H9 (cell line): Measurements from ENCODE around the gene SEMA3C. TPM values are rescaled to one million over a fixed set of nuclear protein-coding genes. Genes with fewer than 3 reads are reported as not detected.

ENCODE experiments used
- DNase-seq: peaks from one replicate; pipeline ENCODE4 v3.0.0-alpha.2; 2017
- H2AFZ ChIP-seq: one replicate; pipeline ENCODE4 v1.6.1; 2013; ENCODE audit warnings: mild to moderate bottlenecking, low read length, control low read depth, moderate library complexity
- H2AK5ac ChIP-seq: 2 replicates; pipeline ENCODE4 v1.6.1; 2013; ENCODE audit warnings: low read length, control low read depth, mixed read lengths; ENCODE audit not compliant: insufficient read length
- H2BK120ac ChIP-seq: one replicate; pipeline ENCODE4 v1.6.1; 2013; ENCODE audit warnings: low read depth, mild to moderate bottlenecking, low read length, control low read depth, inconsistent platforms; ENCODE audit not compliant: poor library complexity, severe bottlenecking
- H2BK12ac ChIP-seq: 2 replicates; pipeline ENCODE4 v1.6.1; 2013; ENCODE audit warnings: low read length, control low read depth, mixed read lengths, low read depth; ENCODE audit not compliant: insufficient read length
- H2BK15ac ChIP-seq: 2 replicates; pipeline ENCODE4 v1.6.1; 2013; ENCODE audit warnings: low read depth, low read length, control low read depth
- H2BK20ac ChIP-seq: one replicate; pipeline ENCODE4 v1.6.1; 2013; ENCODE audit warnings: low read depth, mild to moderate bottlenecking, low read length, control low read depth, inconsistent platforms; ENCODE audit not compliant: poor library complexity, severe bottlenecking
- H2BK5ac ChIP-seq: 2 replicates; pipeline ENCODE4 v1.6.1; 2013; ENCODE audit warnings: low read length, control low read depth, mixed read lengths; ENCODE audit not compliant: insufficient read length
- H3K14ac ChIP-seq: 2 replicates; pipeline ENCODE4 v1.6.1; 2013; ENCODE audit warnings: low read length, control low read depth; ENCODE audit not compliant: insufficient read depth
- H3K18ac ChIP-seq: 2 replicates; pipeline ENCODE4 v1.6.1; 2013; ENCODE audit warnings: low read depth, mild to moderate bottlenecking, mixed read lengths, low read length, control low read depth; ENCODE audit not compliant: insufficient read length
- H3K23ac ChIP-seq: 2 replicates; pipeline ENCODE4 v1.6.1; 2013; ENCODE audit warnings: low read length, control low read depth, mixed read lengths, low read depth; ENCODE audit not compliant: insufficient read length
- H3K23me2 ChIP-seq: 2 replicates; pipeline ENCODE4 v1.6.1; 2013; ENCODE audit warnings: low read depth, mild to moderate bottlenecking, mixed read lengths, low read length, control low read depth; ENCODE audit not compliant: insufficient read length, poor library complexity, severe bottlenecking
- H3K27ac ChIP-seq: 2 replicates; pipeline ENCODE4 v1.5.1; 2013; ENCODE audit warnings: low read length, control low read depth, mixed read lengths, low read depth; ENCODE audit not compliant: insufficient read length
- H3K27me3 ChIP-seq: 2 replicates; pipeline ENCODE4 v1.6.1; 2013; ENCODE audit warnings: low read length, control low read depth, inconsistent platforms; ENCODE audit not compliant: insufficient read depth
- H3K4ac ChIP-seq: 2 replicates; pipeline ENCODE4 v1.6.1; 2013; ENCODE audit warnings: low read depth, mild to moderate bottlenecking, control low read depth, inconsistent platforms, low read length, moderate library complexity
- H3K4me1 ChIP-seq: 2 replicates; pipeline ENCODE4 v1.6.1; 2013; ENCODE audit warnings: low read length, control low read depth, inconsistent platforms; ENCODE audit not compliant: insufficient read depth
- H3K4me2 ChIP-seq: 2 replicates; pipeline ENCODE4 v1.6.1; 2013; ENCODE audit warnings: low read length, control low read depth, mixed read lengths; ENCODE audit not compliant: insufficient read length, insufficient read depth
- H3K56ac ChIP-seq: 2 replicates; pipeline ENCODE4 v1.6.1; 2013; ENCODE audit warnings: low read depth, mild to moderate bottlenecking, mixed read lengths, low read length, control low read depth; ENCODE audit not compliant: insufficient read length
- H3K79me1 ChIP-seq: 2 replicates; pipeline ENCODE4 v1.6.1; 2013; ENCODE audit warnings: low read depth, mild to moderate bottlenecking, moderate library complexity, low read length, control low read depth, inconsistent platforms; ENCODE audit not compliant: insufficient read depth, poor library complexity, severe bottlenecking
- H3K79me2 ChIP-seq: 2 replicates; pipeline ENCODE4 v1.6.1; 2013; ENCODE audit warnings: low read length, control low read depth, inconsistent platforms; ENCODE audit not compliant: insufficient read depth
- H3K9ac ChIP-seq: 2 replicates; pipeline ENCODE4 v1.6.1; 2013; ENCODE audit warnings: low read length, control low read depth, mixed read lengths; ENCODE audit not compliant: insufficient read length; ENCODE audit errors: extremely low read depth
- H3K9me3 ChIP-seq: one replicate; pipeline ENCODE4 v1.6.1; 2013; ENCODE audit warnings: low read depth, low read length, inconsistent platforms; ENCODE audit not compliant: control insufficient read depth
- H3T11ph ChIP-seq: one replicate; pipeline ENCODE4 v1.6.1; 2013; ENCODE audit warnings: mild to moderate bottlenecking, low read length, control low read depth, inconsistent platforms
- H4K20me1 ChIP-seq: one replicate; pipeline ENCODE4 v1.6.1; 2013; ENCODE audit not compliant: control insufficient read depth, insufficient read length, insufficient read depth
- H4K5ac ChIP-seq: 2 replicates; pipeline ENCODE4 v1.6.1; 2013; ENCODE audit warnings: low read depth, mild to moderate bottlenecking, mixed read lengths, low read length, control low read depth; ENCODE audit not compliant: insufficient read length
- H4K8ac ChIP-seq: replicated peaks from 2 replicates; pipeline ENCODE4 v1.6.1; 2013; ENCODE audit warnings: low read length, control low read depth, mixed read lengths, low read depth; ENCODE audit not compliant: insufficient read length
- H4K91ac ChIP-seq: 2 replicates; pipeline ENCODE4 v1.6.1; 2013; ENCODE audit warnings: low read depth, mild to moderate bottlenecking, moderate library complexity, mixed read lengths, low read length, control low read depth; ENCODE audit not compliant: insufficient read length
- H3K27ac Mint-ChIP-seq, 3 experiments: 2 replicates in 2 of 3; 3 replicates in 1 of 3; pipeline ENCODE4 v1.8.0; 2020 to 2021; ENCODE audit warnings: mixed read lengths in 3 of 3, mild to moderate bottlenecking in 1 of 3, moderate library complexity in 1 of 3
- H3K27me3 Mint-ChIP-seq: 2 replicates; pipeline ENCODE4 v1.8.0; 2021; ENCODE audit warnings: low read depth, mild to moderate bottlenecking, moderate library complexity, mixed read lengths
- H3K36me3 Mint-ChIP-seq, 3 experiments: 2 replicates in 2 of 3; 3 replicates in 1 of 3; pipeline ENCODE4 v1.8.0; 2020 to 2021; ENCODE audit warnings: low read depth in 3 of 3, mixed read lengths in 3 of 3; ENCODE audit not compliant: insufficient read depth in 1 of 3
- H3K4me1 Mint-ChIP-seq, 2 experiments: 2 replicates each; pipeline ENCODE4 v1.8.0; 2020; ENCODE audit warnings: mixed read lengths in 2 of 2
- H3K4me3 Mint-ChIP-seq, 2 experiments: 2 replicates in 1 of 2; 3 replicates in 1 of 2; pipeline ENCODE4 v1.8.0; 2020 to 2021; ENCODE audit warnings: mild to moderate bottlenecking in 2 of 2, mixed read lengths in 2 of 2, moderate library complexity in 1 of 2
- H3K9me3 Mint-ChIP-seq, 2 experiments: 2 replicates in 1 of 2; 3 replicates in 1 of 2; pipeline ENCODE4 v1.8.0; 2020; ENCODE audit warnings: mild to moderate bottlenecking in 2 of 2, mixed read lengths in 2 of 2, moderate library complexity in 1 of 2
- WGBS: extraction: QIAGEN DNeasy Blood & Tissue Kit; methylation state at CpG from one replicate; pipeline ENCODE4 v1.1.7; 2013; ENCODE audit warnings: missing lambda C conversion rate, low lambda C conversion rate, mixed read lengths; ENCODE audit not compliant: insufficient read length; ENCODE audit errors: extremely low coverage; 5-methylcytosine and 5-hydroxymethylcytosine counted together
- total RNA-seq: library from RNA; stranded (reverse); gene quantifications from 2 replicates; pipeline ENCODE4 v1.2.1, GENCODE V29; 2021
- TF ChIP-seq, protein P1 (sequence below): fragments of 200-600 bp; sonication (generic); conservative IDR thresholded peaks from 3 replicates; pipeline ENCODE4 v1.8.0; 2021; ENCODE audit warnings: antibody characterized with exemption, mild to moderate bottlenecking

SEMA3C gene
- total RNA-seq, 1 experiment from 2014 or later: 1.6 TPM

DNA sequence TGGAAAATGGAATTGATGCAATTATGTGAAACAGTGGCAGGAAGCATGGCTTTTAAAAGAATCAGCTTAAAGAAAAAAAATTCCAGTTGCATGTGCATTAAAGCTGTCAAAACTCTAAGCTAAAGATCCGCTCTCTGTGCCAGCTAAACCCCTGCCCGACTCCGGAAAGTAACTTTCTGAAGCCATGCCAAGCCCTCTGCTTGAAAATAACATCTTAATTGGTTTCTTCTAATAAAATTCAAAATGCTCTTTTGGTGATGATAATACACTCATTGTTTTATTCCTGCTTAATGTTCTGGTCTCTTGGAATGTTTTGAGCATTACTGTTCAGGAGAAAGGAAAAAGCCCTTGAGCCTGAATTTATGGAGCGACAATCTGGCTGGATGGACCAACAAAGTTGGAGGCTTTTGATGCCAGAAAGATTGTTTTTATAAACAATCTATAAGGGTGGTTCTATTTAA lies 11.7 kb downstream of the SEMA3C start:
- Histone ChIP-seq H3K4ac (no peak overlapping the region), H4K8ac (no peak overlapping the region), H3K4me1 (no peaks in the 10 kb centered on the region), H3K79me1 (no peaks in the 10 kb centered on the region), H2BK15ac (no peak overlapping the region), H3K23ac (no peak overlapping the region), H2BK20ac (no peak overlapping the region), H2BK12ac (no peak overlapping the region), H3K14ac (no peak overlapping the region), H3K23me2 (no peaks in the 10 kb centered on the region), H3K18ac (no peak overlapping the region), H3K4me2 (no peak overlapping the region), H3K9ac (no peak overlapping the region), H3T11ph (no peak overlapping the region), H4K5ac (no peak overlapping the region), H3K9me3 (no peaks in the 10 kb centered on the region), H4K91ac (no peak overlapping the region), H3K27me3 (no peaks in the 10 kb centered on the region), H3K27ac (no peak overlapping the region), H2BK120ac (no peak overlapping the region), H4K20me1 (no peaks in the 10 kb centered on the region), H2BK5ac (no peak overlapping the region), H2AFZ (no peak overlapping the region), H3K56ac (no peak overlapping the region), H3K79me2 (no peaks in the 10 kb centered on the region), H2AK5ac (no peak overlapping the region)
- H3K27me3 Mint-ChIP-seq: no peaks in the 10 kb centered on the region
- DNase-seq: no peak
- no peaks in the 10 kb centered on the region for H3K9me3 Mint-ChIP-seq
- TF ChIP-seq, protein P1, sequence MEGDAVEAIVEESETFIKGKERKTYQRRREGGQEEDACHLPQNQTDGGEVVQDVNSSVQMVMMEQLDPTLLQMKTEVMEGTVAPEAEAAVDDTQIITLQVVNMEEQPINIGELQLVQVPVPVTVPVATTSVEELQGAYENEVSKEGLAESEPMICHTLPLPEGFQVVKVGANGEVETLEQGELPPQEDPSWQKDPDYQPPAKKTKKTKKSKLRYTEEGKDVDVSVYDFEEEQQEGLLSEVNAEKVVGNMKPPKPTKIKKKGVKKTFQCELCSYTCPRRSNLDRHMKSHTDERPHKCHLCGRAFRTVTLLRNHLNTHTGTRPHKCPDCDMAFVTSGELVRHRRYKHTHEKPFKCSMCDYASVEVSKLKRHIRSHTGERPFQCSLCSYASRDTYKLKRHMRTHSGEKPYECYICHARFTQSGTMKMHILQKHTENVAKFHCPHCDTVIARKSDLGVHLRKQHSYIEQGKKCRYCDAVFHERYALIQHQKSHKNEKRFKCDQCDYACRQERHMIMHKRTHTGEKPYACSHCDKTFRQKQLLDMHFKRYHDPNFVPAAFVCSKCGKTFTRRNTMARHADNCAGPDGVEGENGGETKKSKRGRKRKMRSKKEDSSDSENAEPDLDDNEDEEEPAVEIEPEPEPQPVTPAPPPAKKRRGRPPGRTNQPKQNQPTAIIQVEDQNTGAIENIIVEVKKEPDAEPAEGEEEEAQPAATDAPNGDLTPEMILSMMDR: no peak
- H3K27ac Mint-ChIP-seq: no peak overlapping the region
- peaks cover 4 to 14% of the 10 kb centered on the region in 2 experiments for H3K4me1 Mint-ChIP-seq
- H3K36me3 Mint-ChIP-seq: no peaks in the 10 kb centered on the region
- no CpG with 5 or more reads among the region's 4 CpGs for WGBS
- no peak overlapping the region for H3K4me3 Mint-ChIP-seq
